ENCODE measurements around the gene PHF2. TPM values are rescaled to one million over a fixed set of nuclear protein-coding genes. Genes with fewer than 3 reads are reported as not detected.

PHF2 gene
- total RNA-seq, 1 experiment from 2014 or later, result 11.6 TPM

DNA sequence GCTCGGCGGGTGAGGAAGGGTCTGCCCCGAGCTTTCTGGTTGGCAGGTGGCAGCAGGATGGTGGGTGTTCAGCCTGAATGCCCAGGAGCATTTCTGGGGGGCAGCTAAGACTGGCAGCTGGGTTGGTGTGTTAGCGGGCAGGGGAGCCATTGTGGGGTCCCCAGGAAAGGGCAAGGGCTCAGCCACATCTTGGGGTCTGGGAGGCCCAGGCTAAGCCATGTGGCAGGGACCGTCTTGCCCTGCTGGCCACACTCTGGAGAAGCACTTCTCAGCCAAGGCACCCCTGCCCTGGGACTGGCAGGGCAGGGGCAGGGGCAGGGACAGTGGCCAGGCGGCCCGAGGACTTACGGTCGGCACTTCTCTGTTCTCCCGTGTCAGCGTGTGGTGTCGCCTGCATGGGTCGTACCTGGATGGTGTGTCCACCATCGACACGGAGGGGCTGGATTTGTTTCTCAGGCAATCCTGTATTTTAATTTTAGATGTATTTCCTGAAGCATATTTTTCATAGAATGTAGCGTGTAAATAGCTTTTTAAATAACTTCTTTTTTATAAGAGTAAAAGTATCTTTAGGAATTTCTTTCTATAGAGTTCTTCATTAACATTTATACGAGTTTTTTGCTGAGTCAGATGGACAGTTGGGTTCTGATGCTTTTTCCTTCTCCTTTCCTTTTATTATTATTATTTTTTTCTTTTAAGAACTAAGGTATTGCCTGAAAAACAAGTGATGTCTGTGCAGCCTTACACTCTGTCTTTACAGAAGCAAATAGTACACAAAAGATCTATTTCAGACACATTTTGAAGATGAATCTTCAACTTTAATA, 102.0 kb downstream of the PHF2 start:
- Mint-ChIP-seq H3K27ac (no peak overlapping the region), H3K36me3 (no peaks in the 10 kb centered on the region), H3K9me3 (no peaks in the 10 kb centered on the region), H3K4me1 (peaks cover 3% of the 10 kb centered on the region), H3K27me3 (ENCODE audit: low read depth) (no peaks in the 10 kb centered on the region), H3K4me3 (no peak overlapping the region)
- ATAC-seq (no peak), DNase-seq (ENCODE audit: low spot score) (peak; percentile 3)
- POLR2A ChIA-PET, result no interaction called here
- CTCF ChIA-PET, result interaction anchor here (5.0 kb wide), 1 partner anchor 148 kb away, joined by 52 read pairs; no protein-coding TSS in a partner anchor
- TF ChIP-seq, protein P1, sequence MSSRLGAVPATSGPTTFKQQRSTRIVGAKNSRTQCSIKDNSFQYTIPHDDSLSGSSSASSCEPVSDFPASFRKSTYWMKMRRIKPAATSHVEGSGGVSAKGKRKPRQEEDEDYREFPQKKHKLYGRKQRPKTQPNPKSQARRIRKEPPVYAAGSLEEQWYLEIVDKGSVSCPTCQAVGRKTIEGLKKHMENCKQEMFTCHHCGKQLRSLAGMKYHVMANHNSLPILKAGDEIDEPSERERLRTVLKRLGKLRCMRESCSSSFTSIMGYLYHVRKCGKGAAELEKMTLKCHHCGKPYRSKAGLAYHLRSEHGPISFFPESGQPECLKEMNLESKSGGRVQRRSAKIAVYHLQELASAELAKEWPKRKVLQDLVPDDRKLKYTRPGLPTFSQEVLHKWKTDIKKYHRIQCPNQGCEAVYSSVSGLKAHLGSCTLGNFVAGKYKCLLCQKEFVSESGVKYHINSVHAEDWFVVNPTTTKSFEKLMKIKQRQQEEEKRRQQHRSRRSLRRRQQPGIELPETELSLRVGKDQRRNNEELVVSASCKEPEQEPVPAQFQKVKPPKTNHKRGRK (CRISPR knock-in tag; IDR thresholded peaks at IDR 0.05; ENCODE audit: borderline replicate concordance), result no peak
- TF ChIP-seq ZNF138 (CRISPR knock-in tag; conservative IDR thresholded peaks at IDR 0.05) (no peak), ZNF219 (CRISPR knock-in tag; IDR thresholded peaks at IDR 0.05; ENCODE audit: borderline replicate concordance) (no peak), MYBL2 (CRISPR knock-in tag; IDR thresholded peaks at IDR 0.05) (no peak), NR1H2 (CRISPR knock-in tag; IDR thresholded peaks at IDR 0.05) (no peak), RORB (CRISPR knock-in tag; IDR thresholded peaks at IDR 0.05) (no peak), SMAD3 (CRISPR knock-in tag; IDR thresholded peaks at IDR 0.05; ENCODE audit: borderline replicate concordance) (no peak), HMGA2 (CRISPR knock-in tag; IDR thresholded peaks at IDR 0.05) (no peak)
- TF ChIP-seq, protein P2, sequence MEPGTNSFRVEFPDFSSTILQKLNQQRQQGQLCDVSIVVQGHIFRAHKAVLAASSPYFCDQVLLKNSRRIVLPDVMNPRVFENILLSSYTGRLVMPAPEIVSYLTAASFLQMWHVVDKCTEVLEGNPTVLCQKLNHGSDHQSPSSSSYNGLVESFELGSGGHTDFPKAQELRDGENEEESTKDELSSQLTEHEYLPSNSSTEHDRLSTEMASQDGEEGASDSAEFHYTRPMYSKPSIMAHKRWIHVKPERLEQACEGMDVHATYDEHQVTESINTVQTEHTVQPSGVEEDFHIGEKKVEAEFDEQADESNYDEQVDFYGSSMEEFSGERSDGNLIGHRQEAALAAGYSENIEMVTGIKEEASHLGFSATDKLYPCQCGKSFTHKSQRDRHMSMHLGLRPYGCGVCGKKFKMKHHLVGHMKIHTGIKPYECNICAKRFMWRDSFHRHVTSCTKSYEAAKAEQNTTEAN (CRISPR knock-in tag; IDR thresholded peaks at IDR 0.05), result no peak
- TF ChIP-seq, protein P3, sequence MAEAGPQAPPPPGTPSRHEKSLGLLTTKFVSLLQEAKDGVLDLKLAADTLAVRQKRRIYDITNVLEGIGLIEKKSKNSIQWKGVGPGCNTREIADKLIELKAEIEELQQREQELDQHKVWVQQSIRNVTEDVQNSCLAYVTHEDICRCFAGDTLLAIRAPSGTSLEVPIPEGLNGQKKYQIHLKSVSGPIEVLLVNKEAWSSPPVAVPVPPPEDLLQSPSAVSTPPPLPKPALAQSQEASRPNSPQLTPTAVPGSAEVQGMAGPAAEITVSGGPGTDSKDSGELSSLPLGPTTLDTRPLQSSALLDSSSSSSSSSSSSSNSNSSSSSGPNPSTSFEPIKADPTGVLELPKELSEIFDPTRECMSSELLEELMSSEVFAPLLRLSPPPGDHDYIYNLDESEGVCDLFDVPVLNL (CRISPR knock-in tag; IDR thresholded peaks at IDR 0.05; ENCODE audit: borderline replicate concordance, low read depth), result no peak

DNA sequence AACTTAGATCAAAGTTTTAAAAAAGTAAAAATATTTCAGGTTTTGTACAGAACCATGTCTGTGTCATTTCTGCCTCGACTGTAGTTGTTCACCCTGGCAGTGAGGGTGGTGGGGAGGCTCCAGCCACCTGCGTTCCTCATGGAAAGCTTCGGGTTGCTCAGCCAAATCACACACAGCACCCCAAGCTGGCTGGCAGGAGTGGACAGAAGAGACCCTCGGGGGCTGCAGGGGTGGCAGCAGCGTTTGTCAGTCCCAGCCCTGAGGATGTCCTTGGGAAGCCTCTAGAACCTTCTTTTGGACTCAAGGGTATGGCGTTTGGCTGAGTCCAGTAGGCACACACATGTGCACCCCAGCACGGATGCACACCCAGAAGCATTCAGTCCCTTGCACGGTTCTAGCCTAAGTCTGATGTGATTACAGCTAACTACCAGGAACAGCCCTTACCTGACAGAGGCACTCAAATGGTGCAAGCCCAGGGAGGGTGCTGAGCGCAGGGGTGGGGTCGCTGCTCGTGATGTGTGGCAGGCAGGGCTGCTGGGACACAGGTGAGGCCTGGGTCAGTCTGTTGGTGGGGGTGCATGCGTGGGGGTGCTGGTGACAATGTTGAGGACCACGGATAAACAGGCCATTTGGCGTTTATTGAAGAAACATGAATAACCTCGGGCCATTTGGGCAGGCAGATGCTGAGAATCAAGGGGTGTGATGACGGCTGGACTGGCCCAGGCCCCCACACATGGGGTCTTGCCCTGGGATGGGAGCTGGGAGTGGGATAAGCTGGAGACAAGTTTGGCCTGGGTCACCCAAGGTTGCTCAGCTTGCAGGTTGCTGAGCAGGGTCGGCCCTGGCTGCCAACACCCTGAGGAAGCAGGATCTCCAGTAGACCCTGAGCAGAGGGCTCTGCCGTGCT, 103.4 kb downstream of the PHF2 start:
- no peaks in the 10 kb centered on the region for H3K9me3 Mint-ChIP-seq
- ATAC-seq (no peak), DNase-seq (ENCODE audit: low spot score) (peak; percentile 8)
- TF ChIP-seq ETV6 (CRISPR knock-in tag; IDR thresholded peaks at IDR 0.05) (no peak), SMAD4 (CRISPR knock-in tag; IDR thresholded peaks at IDR 0.05) (no peak), ELF4 (CRISPR knock-in tag; IDR thresholded peaks at IDR 0.05; ENCODE audit: low read depth) (no peak), ZNF219 (CRISPR knock-in tag; IDR thresholded peaks at IDR 0.05; ENCODE audit: borderline replicate concordance) (no peak), GRHL2 (CRISPR knock-in tag; IDR thresholded peaks at IDR 0.05; ENCODE audit: insufficient replicate concordance, severe bottlenecking) (no peak), RELA (CRISPR knock-in tag; IDR thresholded peaks at IDR 0.05; ENCODE audit: borderline replicate concordance) (no peak), ZNF396 (CRISPR knock-in tag; IDR thresholded peaks at IDR 0.05; ENCODE audit: borderline replicate concordance) (no peak), OVOL2 (CRISPR knock-in tag; IDR thresholded peaks at IDR 0.05; ENCODE audit: borderline replicate concordance) (no peak), NR3C1 (CRISPR knock-in tag; conservative IDR thresholded peaks at IDR 0.05; ENCODE audit: low read depth) (no peak), ZNF263 (CRISPR knock-in tag; IDR thresholded peaks at IDR 0.05; ENCODE audit: low read depth) (no peak), ZNF671 (CRISPR knock-in tag; IDR thresholded peaks at IDR 0.05) (no peak)
- TF ChIP-seq, protein P4, sequence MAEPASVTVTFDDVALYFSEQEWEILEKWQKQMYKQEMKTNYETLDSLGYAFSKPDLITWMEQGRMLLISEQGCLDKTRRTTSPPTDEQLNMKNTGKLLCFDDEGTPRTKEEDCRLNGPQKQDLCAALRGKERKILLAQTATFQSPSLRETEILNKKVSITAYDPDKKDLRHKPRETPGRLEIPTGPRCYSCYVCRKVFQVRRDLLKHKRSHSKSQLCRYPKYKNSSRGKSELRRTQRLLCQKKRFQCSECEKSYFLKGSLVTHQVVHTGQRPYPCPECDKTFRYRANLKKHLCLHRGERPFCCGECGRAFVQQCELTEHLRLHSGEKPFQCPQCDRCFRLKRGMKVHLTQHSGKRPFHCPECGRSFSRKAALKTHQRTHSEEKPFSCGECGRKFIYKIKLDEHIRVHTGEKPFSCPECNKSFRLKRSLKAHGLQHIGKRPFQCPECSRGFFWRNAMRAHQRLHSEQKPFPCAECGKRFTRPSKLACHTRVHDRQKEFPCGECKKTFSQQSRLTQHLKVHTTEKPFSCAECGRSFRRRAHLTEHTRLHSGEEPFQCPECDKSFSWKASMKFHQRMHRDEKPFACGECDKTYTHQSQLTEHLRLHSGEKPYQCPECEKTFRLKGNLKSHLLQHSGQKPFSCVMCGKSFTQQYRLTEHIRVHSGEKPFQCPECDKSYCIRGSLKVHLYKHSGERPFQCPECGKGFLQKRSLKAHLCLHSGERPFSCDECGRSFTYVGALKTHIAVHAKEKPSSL (CRISPR knock-in tag; conservative IDR thresholded peaks at IDR 0.05), result no peak
- TF ChIP-seq, protein P5, sequence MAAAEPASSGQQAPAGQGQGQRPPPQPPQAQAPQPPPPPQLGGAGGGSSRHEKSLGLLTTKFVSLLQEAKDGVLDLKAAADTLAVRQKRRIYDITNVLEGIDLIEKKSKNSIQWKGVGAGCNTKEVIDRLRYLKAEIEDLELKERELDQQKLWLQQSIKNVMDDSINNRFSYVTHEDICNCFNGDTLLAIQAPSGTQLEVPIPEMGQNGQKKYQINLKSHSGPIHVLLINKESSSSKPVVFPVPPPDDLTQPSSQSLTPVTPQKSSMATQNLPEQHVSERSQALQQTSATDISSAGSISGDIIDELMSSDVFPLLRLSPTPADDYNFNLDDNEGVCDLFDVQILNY (CRISPR knock-in tag; IDR thresholded peaks at IDR 0.05), result no peak
- H3K27ac Mint-ChIP-seq, result no peak overlapping the region
- H3K36me3 Mint-ChIP-seq, result no peaks in the 10 kb centered on the region
- ChIA-PET POLR2A (no interaction called here), CTCF (interaction anchor here (1.1 to 5.0 kb wide), 6 partner anchors 12 to 284 kb away, joined by 3 to 52 read pairs (median 6); no protein-coding TSS in a partner anchor)
- peaks cover 3% of the 10 kb centered on the region for H3K4me1 Mint-ChIP-seq
- H3K27me3 Mint-ChIP-seq (ENCODE audit: low read depth), result no peaks in the 10 kb centered on the region
- no peak overlapping the region for H3K4me3 Mint-ChIP-seq
